Measurements from ENCODE around the gene CCDC187.

The CCDC187 gene

GRCh38 chr9:136312436-136312835 lies 8.5 kb upstream of the CCDC187 start:
- peak in 1 of 3 donors; percentile 28 for DNase-seq (ENCODE audit: low read depth in 2 of 3, low spot score in 1 of 3)

GRCh38 chr9:136312009-136312375 lies 8.1 kb upstream of the CCDC187 start:
- DNase-seq (ENCODE audit: low read depth in 2 of 3, low spot score in 1 of 3) = no peak

- DNase-seq (ENCODE audit: low read depth in 2 of 3, low spot score in 1 of 3) = no peak
Observed at GRCh38 chr9:136311051-136312008, 7.4 kb upstream of the CCDC187 start.

GRCh38 chr9:136310273-136311030 lies 6.6 kb upstream of the CCDC187 start:
- no peak for DNase-seq (ENCODE audit: low read depth in 2 of 3, low spot score in 1 of 3)

GRCh38 chr9:136309806-136310220 lies 5.9 kb upstream of the CCDC187 start:
- DNase-seq (ENCODE audit: low read depth in 2 of 3, low spot score in 1 of 3) = no peak

- DNase-seq (ENCODE audit: low read depth in 2 of 3, low spot score in 1 of 3) = no peak
Observed at GRCh38 chr9:136309101-136309801, 5.4 kb upstream of the CCDC187 start.

- DNase-seq (ENCODE audit: low read depth in 2 of 3, low spot score in 1 of 3) = no peak
Observed at GRCh38 chr9:136308702-136309053, 4.8 kb upstream of the CCDC187 start.

GRCh38 chr9:136308006-136308701 lies 4.3 kb upstream of the CCDC187 start:
- DNase-seq (ENCODE audit: low read depth in 2 of 3, low spot score in 1 of 3) = no peak

GRCh38 chr9:136307215-136307750 lies 3.4 kb upstream of the CCDC187 start:
- DNase-seq (ENCODE audit: low read depth in 2 of 3, low spot score in 1 of 3) = no peak

GRCh38 chr9:136306211-136307208 lies 2.6 kb upstream of the CCDC187 start:
- no peak for DNase-seq (ENCODE audit: low read depth in 2 of 3, low spot score in 1 of 3)

GRCh38 chr9:136305804-136306203 lies 1.9 kb upstream of the CCDC187 start:
- DNase-seq (ENCODE audit: low read depth in 2 of 3, low spot score in 1 of 3) = no peak

GRCh38 chr9:136304981-136305380 lies 1.1 kb upstream of the CCDC187 start:
- DNase-seq (ENCODE audit: low read depth in 2 of 3, low spot score in 1 of 3) = no peak

- DNase-seq (ENCODE audit: low read depth in 2 of 3, low spot score in 1 of 3) = no peak
Observed at GRCh38 chr9:136304456-136304855, 562 bp upstream of the CCDC187 start.

- DNase-seq (ENCODE audit: low read depth in 2 of 3, low spot score in 1 of 3) = no peak
Observed at GRCh38 chr9:136303066-136303824, 649 bp downstream of the CCDC187 start.

- no peak for DNase-seq (ENCODE audit: low read depth in 2 of 3, low spot score in 1 of 3)
Observed at GRCh38 chr9:136302527-136302926, 1.4 kb downstream of the CCDC187 start.

- DNase-seq (ENCODE audit: low read depth in 2 of 3, low spot score in 1 of 3) = no peak
Observed at GRCh38 chr9:136300866-136301265, 3.0 kb downstream of the CCDC187 start.

GRCh38 chr9:136300016-136300545 lies 3.8 kb downstream of the CCDC187 start:
- no peak for DNase-seq (ENCODE audit: low read depth in 2 of 3, low spot score in 1 of 3)

- no peak for DNase-seq (ENCODE audit: low read depth in 2 of 3, low spot score in 1 of 3)
Observed at GRCh38 chr9:136299541-136299940, 4.4 kb downstream of the CCDC187 start.

- DNase-seq (ENCODE audit: low read depth in 2 of 3, low spot score in 1 of 3) = no peak
Observed at GRCh38 chr9:136299116-136299515, 4.8 kb downstream of the CCDC187 start.
